ENCODE results near the gene SYT5. TPM values are rescaled to one million over a fixed set of nuclear protein-coding genes. Genes with fewer than 3 reads are reported as not detected.
A peak's percentile ranks its signal among the peaks of the same experiment; 100 is the strongest.
"Not testable (repeated sequence)": the region's sequence is repeated elsewhere in the genome, so short reads cannot be mapped to it uniquely, and the experiment has no call there.

The SYT5 gene
- polyA plus RNA-seq, 4 donors: 0.22 to 4.7 (median 1.1) TPM

DNA sequence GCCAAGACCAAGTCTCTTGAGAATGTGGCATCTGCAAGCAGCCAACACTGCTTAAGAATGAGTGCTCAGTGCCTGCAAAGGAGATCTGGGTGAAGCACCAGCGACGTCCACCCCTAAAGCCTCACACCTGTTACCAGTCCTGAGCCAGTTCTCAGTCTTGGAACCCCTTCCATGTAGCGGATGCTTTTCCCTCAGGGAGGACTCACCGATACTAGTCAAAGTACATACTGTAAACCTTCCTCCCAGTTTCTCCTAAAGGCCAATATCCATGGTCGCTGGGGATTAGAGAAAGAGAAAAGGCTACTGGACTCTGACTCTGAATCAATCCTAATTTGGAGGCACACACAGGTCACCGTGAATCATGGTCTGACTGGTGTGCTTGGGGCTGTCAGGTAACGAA is 33.5 kb upstream of the SYT5 start:
- DNase-seq: no peak
- Histone ChIP-seq H3K4me3 (ENCODE audit: low read depth in 1 of 3, low read length in 3 of 3) (no peak overlapping the region), H3K4me1 (ENCODE audit: control insufficient read depth in 3 of 3, insufficient read depth in 2 of 3, low read depth in 1 of 3, low read length in 2 of 3) (peaks cover 0 to 23% (median 5%) of the 10 kb centered on the region in 3 donors), H3K27me3 (ENCODE audit: control insufficient read depth in 3 of 3, insufficient read depth in 3 of 3, low read length in 3 of 3) (peaks cover 0 to 2% (median 0%) of the 10 kb centered on the region in 3 donors), H3K36me3 (ENCODE audit: control insufficient read depth in 3 of 3, insufficient read depth in 2 of 3, low read depth in 1 of 3, low read length in 3 of 3) (peaks cover 0 to 4% (median 0%) of the 10 kb centered on the region in 3 donors), H3K27ac (ENCODE audit: low read depth in 1 of 3, low read length in 2 of 3) (no peak overlapping the region), H3K9me3 (ENCODE audit: control insufficient read depth in 2 of 2, insufficient read depth in 1 of 2, low read depth in 1 of 2, low read length in 1 of 2) (peaks cover 0 to 16% of the 10 kb centered on the region in 2 donors)
- 83 to 86% (median 84%) methylated on average over 7 of the region's 7 CpGs for WGBS, 3 donors
- no peak for FAIRE-seq

DNA sequence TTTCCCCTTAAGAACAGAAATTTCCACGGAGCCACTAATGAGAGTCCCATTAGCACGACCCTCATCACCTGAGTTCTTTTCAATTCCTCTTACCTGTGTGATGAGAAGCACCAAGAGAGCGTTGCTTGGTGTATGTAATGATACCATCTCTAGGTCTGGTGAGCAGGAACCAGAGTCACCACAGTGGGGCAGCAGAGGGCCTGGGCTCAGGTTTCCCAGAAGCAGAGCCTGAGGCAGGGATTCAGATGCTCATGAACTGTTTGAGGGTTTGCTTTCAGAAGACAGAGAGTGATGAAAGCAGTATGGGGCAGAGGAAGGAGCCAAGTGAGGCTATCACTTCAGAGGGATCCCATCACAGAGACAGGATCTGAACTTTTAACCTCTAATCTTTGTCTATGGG is 32.4 kb upstream of the SYT5 start:
- H3K4me3 ChIP-seq (ENCODE audit: low read depth in 1 of 3, low read length in 3 of 3): no peak overlapping the region
- FAIRE-seq (no peak), DNase-seq (peak in 1 of 2 donors; percentile 68)
- peaks cover 0 to 23% (median 5%) of the 10 kb centered on the region in 3 donors for H3K4me1 ChIP-seq (ENCODE audit: control insufficient read depth in 3 of 3, insufficient read depth in 2 of 3, low read depth in 1 of 3, low read length in 2 of 3)
- 78 to 90% (median 81%) methylated on average over 3 of the region's 3 CpGs for WGBS, 3 donors
- H3K9me3 ChIP-seq (ENCODE audit: control insufficient read depth in 2 of 2, insufficient read depth in 1 of 2, low read depth in 1 of 2, low read length in 1 of 2): peaks cover 0 to 16% of the 10 kb centered on the region in 2 donors
- H3K36me3 ChIP-seq (ENCODE audit: control insufficient read depth in 3 of 3, insufficient read depth in 2 of 3, low read depth in 1 of 3, low read length in 3 of 3): peaks cover 0 to 4% (median 0%) of the 10 kb centered on the region in 3 donors
- peaks cover 0 to 2% (median 0%) of the 10 kb centered on the region in 3 donors for H3K27me3 ChIP-seq (ENCODE audit: control insufficient read depth in 3 of 3, insufficient read depth in 3 of 3, low read length in 3 of 3)
- no peak overlapping the region for H3K27ac ChIP-seq (ENCODE audit: low read depth in 1 of 3, low read length in 2 of 3)

DNA sequence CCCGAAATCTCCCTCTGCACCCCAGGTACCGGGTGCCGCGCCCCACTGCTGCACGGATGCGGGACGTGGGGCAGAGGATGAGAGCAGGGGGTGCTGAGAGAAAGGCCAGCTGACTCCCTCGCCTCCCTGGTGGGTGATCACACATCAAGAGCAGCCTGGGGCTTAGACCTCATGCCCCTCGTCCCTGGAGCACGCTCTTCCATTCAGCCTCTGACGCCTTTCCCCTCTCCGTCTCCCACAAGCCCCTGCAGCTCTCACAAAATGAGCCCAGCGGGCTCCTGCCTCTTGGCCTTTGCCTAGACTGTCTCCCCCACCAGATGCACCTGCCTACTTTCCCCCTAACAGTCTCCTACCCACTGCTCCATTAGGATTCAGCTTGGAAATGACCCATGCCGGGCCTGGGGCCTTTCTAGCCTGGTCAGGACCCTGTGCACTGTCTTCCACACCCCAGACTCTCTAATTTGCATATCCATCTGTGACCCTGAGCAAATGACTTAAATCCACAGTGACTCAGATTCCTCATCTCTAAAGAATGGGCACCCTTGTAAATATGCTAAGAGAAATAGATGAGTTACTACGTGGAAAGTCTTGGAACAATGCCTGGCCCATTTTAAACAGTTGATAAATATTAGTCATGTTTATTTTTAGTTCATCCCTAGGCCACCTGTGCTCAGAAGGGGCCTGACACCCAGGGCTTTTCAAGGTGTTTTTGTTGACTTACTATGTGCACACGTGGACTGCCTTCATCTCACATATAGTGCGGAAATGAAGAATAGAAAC is 29.8 kb upstream of the SYT5 start:
- Histone ChIP-seq H3K4me1 (ENCODE audit: control insufficient read depth in 3 of 3, insufficient read depth in 2 of 3, low read depth in 1 of 3, low read length in 2 of 3) (peaks cover 0 to 17% (median 0%) of the 10 kb centered on the region in 3 donors), H3K9me3 (ENCODE audit: control insufficient read depth in 2 of 2, insufficient read depth in 1 of 2, low read depth in 1 of 2, low read length in 1 of 2) (peaks cover 0 to 16% of the 10 kb centered on the region in 2 donors), H3K27me3 (ENCODE audit: control insufficient read depth in 3 of 3, insufficient read depth in 3 of 3, low read length in 3 of 3) (peaks cover 0 to 3% (median 2%) of the 10 kb centered on the region in 3 donors), H3K36me3 (ENCODE audit: control insufficient read depth in 3 of 3, insufficient read depth in 2 of 3, low read depth in 1 of 3, low read length in 3 of 3) (peaks cover 0 to 18% (median 0%) of the 10 kb centered on the region in 3 donors), H3K4me3 (ENCODE audit: low read depth in 1 of 3, low read length in 3 of 3) (peak overlapping the region in 2 of 3 donors; percentile 29 to 57), H3K27ac (ENCODE audit: low read depth in 1 of 3, low read length in 2 of 3) (peak overlapping the region; percentile 87 to 99 (median 98))
- FAIRE-seq (no peak), DNase-seq (peak; percentile 46 to 71)
- 27 to 61% (median 42%) methylated on average over 17 of the region's 17 CpGs for WGBS, 3 donors

DNA sequence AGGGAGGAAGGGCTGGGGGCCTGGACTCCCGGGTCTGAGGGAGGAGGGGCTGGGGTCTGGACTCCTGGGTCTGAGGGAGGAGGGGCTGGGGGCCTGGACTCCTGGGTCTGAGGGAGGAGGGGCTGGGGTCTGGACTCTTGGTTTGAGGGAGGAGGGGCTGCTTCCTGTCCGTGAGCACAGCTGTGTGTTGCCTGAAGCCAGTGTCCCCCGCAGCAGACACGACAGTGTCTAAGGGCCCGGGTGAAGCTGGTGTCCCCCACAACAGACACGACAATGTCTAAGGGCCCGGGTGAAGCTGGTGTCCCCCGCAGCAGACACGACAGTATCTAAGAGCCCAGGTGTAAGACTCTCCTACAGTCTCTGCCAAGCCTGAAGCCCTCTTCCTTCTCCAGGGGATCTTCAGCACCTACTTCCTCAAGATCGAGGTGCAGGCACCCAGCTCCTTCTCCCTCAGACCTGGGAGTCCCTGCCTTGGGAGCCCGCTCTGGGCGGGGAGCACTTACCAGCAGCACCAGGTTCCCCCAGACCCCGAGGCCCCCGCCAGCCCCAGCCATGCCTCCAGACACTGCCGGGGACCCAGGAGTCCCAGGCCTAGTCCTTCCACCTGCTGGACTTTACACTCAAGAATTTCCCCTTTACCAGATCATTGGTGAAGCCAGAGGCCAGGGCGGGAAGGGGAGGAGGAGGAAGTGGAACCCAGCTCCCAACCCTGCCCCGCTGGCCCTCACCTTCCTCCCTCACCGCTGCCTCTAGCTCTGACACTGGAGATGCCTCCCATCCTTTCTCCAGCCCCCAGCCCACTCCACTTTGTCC is 29.0 kb upstream of the SYT5 start, which contains the start of gene PTPRH:
TSS of gene PTPRH (minus strand) at position 622 of the 813 bp plus-strand sequence. CDS start at position 554, 68 bp downstream.
- Histone ChIP-seq H3K27ac (ENCODE audit: low read depth in 1 of 3, low read length in 2 of 3) (peak within 1 kb of the TSS; percentile 87 to 99 (median 98)), H3K9me3 (ENCODE audit: control insufficient read depth in 2 of 2, insufficient read depth in 1 of 2, low read depth in 1 of 2, low read length in 1 of 2) (peaks cover 0 to 16% of the 10 kb centered on the region in 2 donors), H3K36me3 (ENCODE audit: control insufficient read depth in 3 of 3, insufficient read depth in 2 of 3, low read depth in 1 of 3, low read length in 3 of 3) (peaks cover 0 to 26% (median 4%) of the 10 kb centered on the region in 3 donors), H3K4me1 (ENCODE audit: control insufficient read depth in 3 of 3, insufficient read depth in 2 of 3, low read depth in 1 of 3, low read length in 2 of 3) (peaks cover 0 to 17% (median 0%) of the 10 kb centered on the region in 3 donors), H3K4me3 (ENCODE audit: low read depth in 1 of 3, low read length in 3 of 3) (peak within 1 kb of the TSS; percentile 4 to 57 (median 55)), H3K27me3 (ENCODE audit: control insufficient read depth in 3 of 3, insufficient read depth in 3 of 3, low read length in 3 of 3) (peaks cover 0 to 3% (median 2%) of the 10 kb centered on the region in 3 donors)
- WGBS, 3 donors: 8 to 36% (median 26%) methylated on average over 15 to 17 of the region's 18 CpGs
- no peak for FAIRE-seq
- DNase-seq: peak; percentile 75 to 97

DNA sequence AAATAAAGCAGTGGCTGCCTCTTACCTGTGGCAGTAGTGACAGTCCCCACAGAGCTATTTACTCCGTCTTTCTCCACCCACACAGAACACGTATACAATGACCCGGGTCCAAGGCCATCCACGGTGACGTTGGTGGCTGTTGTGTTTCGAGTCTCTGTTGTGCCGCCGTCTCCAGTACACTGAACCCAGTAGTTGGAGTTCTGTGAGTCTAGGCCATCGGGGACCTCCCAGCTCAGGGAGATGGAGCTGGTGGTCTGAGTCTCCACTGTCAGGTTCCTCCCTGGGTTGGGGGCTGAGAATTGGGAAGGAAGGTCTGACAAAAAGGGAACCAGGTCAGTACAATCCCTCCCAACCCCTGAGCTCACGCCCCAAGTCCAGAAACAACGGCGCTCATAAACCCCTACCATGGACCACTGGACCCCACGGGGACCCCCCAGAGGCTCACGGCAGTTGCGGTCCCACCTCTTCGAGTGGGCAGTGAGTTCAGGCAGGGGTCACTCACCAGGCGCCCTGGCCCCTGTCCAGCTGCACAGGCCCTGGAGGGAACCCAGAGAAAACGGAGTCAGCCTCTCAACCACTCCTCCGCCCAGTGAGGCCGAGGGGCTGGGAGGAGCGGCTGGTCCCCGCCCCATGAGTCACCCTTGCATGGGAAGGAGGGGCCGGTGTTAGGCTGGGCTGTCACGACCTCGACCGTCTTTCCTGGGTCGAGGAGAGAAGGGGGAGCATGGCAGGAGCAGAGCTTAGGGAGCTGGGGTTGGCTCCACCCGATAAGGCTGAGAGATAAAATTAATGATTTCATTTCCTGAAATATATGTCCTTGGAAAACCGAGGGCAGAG is 26.8 kb upstream of the SYT5 start:
- no peak for FAIRE-seq
- peak overlapping the region in 2 of 3 donors; percentile 54 to 68 for H3K4me3 ChIP-seq (ENCODE audit: low read depth in 1 of 3, low read length in 3 of 3)

DNA sequence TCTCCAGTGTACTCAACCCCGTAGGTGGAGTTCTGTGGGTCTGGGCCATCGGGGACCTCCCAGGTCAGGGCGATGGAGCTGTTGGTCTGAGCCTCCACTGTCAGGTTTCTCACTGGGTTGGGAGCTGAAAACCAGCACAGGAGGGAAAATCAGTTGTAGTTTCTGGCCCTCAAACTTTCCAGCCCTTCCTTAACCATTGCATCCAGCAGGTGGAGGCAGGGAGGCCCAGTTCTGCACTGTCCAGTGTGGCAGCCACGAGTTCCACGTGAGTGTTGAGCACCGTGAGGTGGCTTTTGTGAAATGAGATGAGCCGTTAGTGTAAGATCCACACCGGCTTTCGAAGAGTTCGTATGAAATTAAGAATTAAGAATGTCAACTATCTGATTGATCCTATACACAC is 22.1 kb upstream of the SYT5 start:
- WGBS, 3 donors: 75 to 91% (median 76%) methylated on average over 10 of the region's 10 CpGs

More for the DNA sequence above, 26.8 kb upstream of the SYT5 start:
- H3K27ac ChIP-seq (ENCODE audit: low read depth in 1 of 3, low read length in 2 of 3): peak overlapping the region; percentile 94 to 98 (median 96)
- 4 to 25% (median 14%) methylated on average over 29 of the region's 29 CpGs for WGBS, 3 donors
- peaks cover 0 to 41% (median 6%) of the 10 kb centered on the region in 3 donors for H3K36me3 ChIP-seq (ENCODE audit: control insufficient read depth in 3 of 3, insufficient read depth in 2 of 3, low read depth in 1 of 3, low read length in 3 of 3)
- no peaks in the 10 kb centered on the region for H3K9me3 ChIP-seq (ENCODE audit: control insufficient read depth in 2 of 2, insufficient read depth in 1 of 2, low read depth in 1 of 2, low read length in 1 of 2)
- peak; percentile 96 to 99 for DNase-seq
- H3K27me3 ChIP-seq (ENCODE audit: control insufficient read depth in 3 of 3, insufficient read depth in 3 of 3, low read length in 3 of 3): peaks cover 0 to 3% (median 0%) of the 10 kb centered on the region in 3 donors
- H3K4me1 ChIP-seq (ENCODE audit: control insufficient read depth in 3 of 3, insufficient read depth in 2 of 3, low read depth in 1 of 3, low read length in 2 of 3): peaks cover 0 to 17% (median 0%) of the 10 kb centered on the region in 3 donors

DNA sequence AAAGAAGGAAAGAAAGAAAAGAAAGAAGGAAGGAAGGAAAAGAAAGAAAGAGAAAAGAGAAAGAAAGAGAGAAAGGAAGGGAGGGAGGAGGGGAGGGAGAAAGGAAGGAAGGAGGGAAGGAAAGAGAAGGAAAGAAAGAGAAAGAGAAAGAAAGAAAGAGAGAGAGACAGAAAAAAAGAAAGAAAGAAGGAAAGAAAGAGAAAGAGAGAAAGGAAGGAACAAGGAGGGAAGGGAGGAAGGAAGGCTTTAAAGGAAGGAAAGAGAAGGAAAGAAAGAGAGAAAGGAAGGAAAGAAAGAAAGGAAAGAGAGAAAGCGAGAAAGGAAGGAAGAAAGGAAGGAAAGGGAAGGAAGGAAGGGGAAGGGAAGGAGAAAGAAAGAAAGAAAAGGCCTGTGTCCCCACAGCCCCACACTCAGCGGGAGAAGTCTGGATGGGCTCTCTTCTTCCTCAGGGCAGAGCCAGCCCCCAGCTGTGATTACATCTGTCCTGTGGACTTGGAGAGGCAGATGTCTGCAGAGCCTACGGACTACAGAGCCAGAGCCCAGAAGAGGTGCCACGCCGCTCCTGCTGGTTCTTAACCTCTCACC is 19.6 kb upstream of the SYT5 start:
- Histone ChIP-seq H3K36me3 (ENCODE audit: control insufficient read depth in 3 of 3, insufficient read depth in 2 of 3, low read depth in 1 of 3, low read length in 3 of 3) (peaks cover 0 to 83% (median 24%) of the 10 kb centered on the region in 3 donors), H3K9me3 (ENCODE audit: control insufficient read depth in 2 of 2, insufficient read depth in 1 of 2, low read depth in 1 of 2, low read length in 1 of 2) (no peaks in the 10 kb centered on the region), H3K4me1 (ENCODE audit: control insufficient read depth in 3 of 3, insufficient read depth in 2 of 3, low read depth in 1 of 3, low read length in 2 of 3) (no peaks in the 10 kb centered on the region), H3K27me3 (ENCODE audit: control insufficient read depth in 3 of 3, insufficient read depth in 3 of 3, low read length in 3 of 3) (no peaks in the 10 kb centered on the region), H3K4me3 (ENCODE audit: low read depth in 1 of 3, low read length in 3 of 3) (no peak overlapping the region), H3K27ac (ENCODE audit: low read depth in 1 of 3, low read length in 2 of 3) (no peak overlapping the region)
- no peak for FAIRE-seq
- DNase-seq: no peak
- 67 to 74% (median 71%) methylated on average over 5 of the region's 5 CpGs for WGBS, 3 donors

More for the DNA sequence above, 22.1 kb upstream of the SYT5 start:
- not testable (repeated sequence) for FAIRE-seq; H3K27ac ChIP-seq (ENCODE audit: low read depth in 1 of 3, low read length in 2 of 3); H3K4me3 ChIP-seq (ENCODE audit: low read depth in 1 of 3, low read length in 3 of 3); H3K27me3 ChIP-seq (ENCODE audit: control insufficient read depth in 3 of 3, insufficient read depth in 3 of 3, low read length in 3 of 3); H3K4me1 ChIP-seq (ENCODE audit: control insufficient read depth in 3 of 3, insufficient read depth in 2 of 3, low read depth in 1 of 3, low read length in 2 of 3); H3K9me3 ChIP-seq (ENCODE audit: control insufficient read depth in 2 of 2, insufficient read depth in 1 of 2, low read depth in 1 of 2, low read length in 1 of 2)
- peaks cover 0 to 77% (median 16%) of the 10 kb centered on the region in 3 donors for H3K36me3 ChIP-seq (ENCODE audit: control insufficient read depth in 3 of 3, insufficient read depth in 2 of 3, low read depth in 1 of 3, low read length in 3 of 3)
- peak in 1 of 2 donors; percentile 5 for DNase-seq
